GM12892 (cell line): ENCODE results near the gene TNKS1BP1.

Experiments used
- POLR2A ChIP-seq: IDR thresholded peaks from 2 replicates; pipeline ENCODE4 v1.6.1; 2011; ENCODE audit warnings: low read depth, low read length, control low read depth
- POLR2AphosphoS5 ChIP-seq: IDR thresholded peaks from 2 replicates; pipeline ENCODE4 v1.6.1; 2011; ENCODE audit warnings: low read depth, low read length, control low read depth

- TF ChIP-seq POLR2AphosphoS5 (no peak), POLR2A (no peak)
Measured at GRCh38 chr11:57354699-57355098, 29.9 kb upstream of the TNKS1BP1 start.
